NOMO-1 (cell line): ENCODE data around the gene FOXO3.
"Not testable (repeated sequence)": the region's sequence is repeated elsewhere in the genome, so short reads cannot be mapped to it uniquely, and the experiment has no call there.

Experiments
- DNase-seq, 2 experiments: peaks; one replicate each; lab custom pipeline; 2025; ENCODE audit not compliant: unreplicated experiment in 2 of 2; lab: John Stamatoyannopoulos, UW

Gene FOXO3

DNA sequence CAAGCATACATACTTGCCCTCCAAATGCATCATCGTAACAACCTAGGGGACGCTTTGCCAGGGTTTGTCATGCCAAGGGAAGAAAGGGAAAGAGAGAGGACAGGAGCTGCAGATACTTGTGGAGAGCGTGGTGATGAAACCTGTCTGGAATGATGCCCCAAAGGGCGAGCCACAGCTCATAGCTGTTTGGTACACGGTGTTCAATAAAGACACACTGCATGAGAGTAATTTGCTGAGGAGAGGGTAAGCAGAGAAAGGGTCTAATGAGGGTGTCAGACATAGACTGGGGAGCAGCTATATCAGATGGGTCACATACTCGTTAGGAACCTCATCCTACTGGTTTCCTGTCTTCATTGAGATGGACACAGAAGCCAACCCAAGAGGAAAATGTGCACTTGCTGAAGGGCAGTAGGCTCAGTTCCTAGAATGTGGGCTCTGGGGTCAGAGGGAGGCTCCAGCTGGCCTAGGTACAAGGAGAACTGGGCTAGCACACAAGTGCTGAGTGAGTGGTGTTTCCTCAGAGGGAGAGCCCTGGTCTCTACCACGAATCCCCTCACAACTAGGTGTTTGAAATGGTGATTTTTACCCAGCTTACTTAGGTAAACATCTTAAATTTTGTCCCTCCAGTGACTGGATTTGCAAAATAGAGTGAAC, 5.2 kb upstream of the FOXO3 start:
- DNase-seq = no peak

GRCh38 chr6:108556250-108556649, 4.5 kb upstream of the FOXO3 start:
- peak in 1 of 2 experiments; percentile 40 for DNase-seq

DNA sequence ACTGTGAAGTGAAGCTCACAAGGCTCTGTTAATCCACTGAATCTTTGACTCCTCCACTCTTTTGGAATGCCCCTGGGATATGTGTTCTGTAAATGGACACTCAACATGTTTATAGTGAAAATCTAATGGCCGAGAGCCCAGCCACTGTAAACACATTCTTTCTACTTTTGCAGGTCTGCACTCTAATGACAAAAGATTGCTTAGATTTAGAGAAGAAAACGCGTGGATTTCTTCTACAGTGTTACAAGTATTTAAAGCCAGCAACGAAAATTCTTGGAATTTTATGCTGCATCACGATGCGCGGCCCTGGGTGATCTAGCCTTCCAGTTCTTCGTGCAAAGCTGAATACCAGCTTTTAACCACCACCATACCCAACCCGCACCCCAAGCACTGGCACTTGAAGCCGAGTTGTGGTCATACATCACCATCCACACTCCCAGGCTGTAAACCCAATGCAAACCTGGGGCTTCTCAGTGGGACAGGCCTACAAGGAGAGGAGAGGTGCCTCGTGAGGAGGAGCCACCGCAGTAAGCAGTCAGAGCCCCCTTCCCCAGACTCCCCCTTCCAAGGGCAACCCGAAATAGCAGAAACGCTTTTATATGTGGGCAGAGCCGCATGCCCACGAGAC, 3.7 kb upstream of the FOXO3 start:
- no peak for DNase-seq

- peak; percentile 60 to 65 for DNase-seq
Observed at GRCh38 chr6:108557494-108558371, 3.0 kb upstream of the FOXO3 start.

DNA sequence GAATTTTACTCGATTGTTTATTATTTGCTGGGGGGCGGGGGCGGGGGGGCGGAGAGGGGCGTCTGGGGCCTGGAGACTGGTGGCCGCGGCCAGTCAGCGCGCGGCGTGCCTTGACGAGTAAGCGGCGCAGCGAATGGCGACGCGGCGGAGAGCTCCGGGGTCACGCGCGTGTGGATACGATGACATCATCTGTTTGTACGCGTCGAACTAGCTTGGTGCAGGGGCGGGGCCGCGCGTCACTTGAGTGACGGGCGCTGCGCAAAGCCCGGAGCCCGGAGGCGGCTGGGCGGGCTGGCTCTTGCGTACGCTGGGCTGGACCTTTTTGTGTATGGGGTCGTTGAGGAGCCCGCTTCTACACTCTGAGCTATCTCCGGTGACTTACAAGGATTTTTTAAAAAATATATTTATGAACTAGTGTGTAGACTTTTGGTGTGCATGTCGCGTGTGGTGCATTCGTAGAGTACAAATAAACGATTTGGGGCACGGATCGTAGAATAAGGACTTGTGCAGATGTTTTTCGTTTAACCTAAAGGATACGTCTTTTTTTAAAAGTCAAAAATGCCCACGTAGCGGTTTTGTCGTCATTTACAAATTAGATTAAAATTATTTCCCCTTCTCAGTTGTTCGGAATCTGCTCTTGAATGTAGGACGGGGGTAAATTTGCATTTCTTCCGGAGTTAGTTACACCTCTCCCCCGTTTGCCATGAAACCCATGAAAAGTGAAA, 2.2 kb upstream of the FOXO3 start:
- DNase-seq = peak; percentile 96 to 97

- DNase-seq = peak; percentile 82 to 91
Observed at GRCh38 chr6:108559097-108559883, 1.4 kb upstream of the FOXO3 start.

DNA sequence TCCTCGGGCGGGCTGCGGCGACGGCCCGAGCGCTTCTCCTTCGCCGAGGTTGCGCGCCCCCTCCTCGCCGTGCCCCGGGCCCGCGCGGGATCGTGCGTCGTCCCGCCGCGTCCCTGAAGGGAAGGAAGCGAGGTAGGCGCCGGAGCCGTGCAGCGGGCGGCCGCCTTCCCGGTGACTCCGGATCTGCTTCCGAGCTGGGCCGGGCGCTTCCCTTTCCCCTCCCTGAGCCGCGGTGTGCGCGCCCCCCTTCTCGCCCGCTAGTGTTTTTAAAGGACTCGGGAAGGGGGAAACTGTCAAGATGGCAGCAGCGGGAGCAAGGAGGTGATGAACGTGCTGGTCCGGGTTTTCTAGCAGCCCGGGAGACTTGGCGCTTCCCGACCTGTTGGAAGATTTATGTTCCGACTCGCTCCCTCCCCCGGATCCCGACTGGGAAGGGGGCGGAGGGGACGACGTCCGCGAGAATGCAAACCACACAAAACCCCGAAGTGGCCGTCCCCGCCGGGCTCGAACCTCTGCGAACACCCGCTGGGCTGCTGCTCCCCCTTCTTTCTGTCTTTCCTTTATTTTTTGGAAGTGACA, 744 bp upstream of the FOXO3 start:
- peak; percentile 39 to 47 for DNase-seq

DNA sequence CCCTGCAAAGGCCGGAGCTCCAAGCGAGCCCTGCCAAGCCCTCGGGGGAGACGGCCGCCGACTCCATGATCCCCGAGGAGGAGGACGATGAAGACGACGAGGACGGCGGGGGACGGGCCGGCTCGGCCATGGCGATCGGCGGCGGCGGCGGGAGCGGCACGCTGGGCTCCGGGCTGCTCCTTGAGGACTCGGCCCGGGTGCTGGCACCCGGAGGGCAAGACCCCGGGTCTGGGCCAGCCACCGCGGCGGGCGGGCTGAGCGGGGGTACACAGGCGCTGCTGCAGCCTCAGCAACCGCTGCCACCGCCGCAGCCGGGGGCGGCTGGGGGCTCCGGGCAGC, 561 bp downstream of the FOXO3 start:
- DNase-seq = not testable (repeated sequence)

DNA sequence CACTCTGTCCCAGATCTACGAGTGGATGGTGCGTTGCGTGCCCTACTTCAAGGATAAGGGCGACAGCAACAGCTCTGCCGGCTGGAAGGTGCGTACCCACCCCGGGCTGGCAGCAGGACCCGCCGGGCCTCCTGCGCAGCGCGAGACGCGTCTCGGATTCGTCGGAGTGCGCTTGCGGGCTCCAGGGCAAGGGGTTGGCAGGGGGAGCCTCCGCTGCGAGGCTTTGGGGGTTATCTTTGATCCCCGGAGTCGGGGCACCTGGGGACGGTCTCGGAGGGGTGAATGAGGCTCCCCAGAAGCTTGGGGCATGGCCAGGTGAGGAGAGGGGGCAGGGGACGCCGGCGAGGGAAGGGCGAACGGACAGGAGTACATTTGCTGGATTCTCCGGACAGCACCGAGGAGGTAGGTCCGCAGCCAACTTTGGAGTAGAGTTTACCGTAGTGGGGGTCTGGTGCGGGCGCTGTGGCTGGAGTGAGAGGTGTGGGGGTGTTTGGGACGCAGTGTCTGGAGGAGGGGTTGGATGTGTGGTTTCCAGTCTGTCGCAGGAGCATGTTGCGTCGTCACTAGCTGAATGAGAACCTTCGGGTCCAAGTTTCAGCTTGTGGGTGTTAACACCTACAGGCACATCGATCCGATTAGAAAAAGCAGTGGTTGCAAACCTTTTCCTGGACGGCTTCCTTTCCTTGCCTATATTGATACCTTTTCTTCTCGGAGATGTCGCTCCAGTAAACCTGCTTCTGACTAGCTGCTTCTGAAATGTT, 1.2 kb downstream of the FOXO3 start:
- DNase-seq = no peak

- peak in 1 of 2 experiments; percentile 28 for DNase-seq
Observed at GRCh38 chr6:108562503-108562993, 1.8 kb downstream of the FOXO3 start.

DNA sequence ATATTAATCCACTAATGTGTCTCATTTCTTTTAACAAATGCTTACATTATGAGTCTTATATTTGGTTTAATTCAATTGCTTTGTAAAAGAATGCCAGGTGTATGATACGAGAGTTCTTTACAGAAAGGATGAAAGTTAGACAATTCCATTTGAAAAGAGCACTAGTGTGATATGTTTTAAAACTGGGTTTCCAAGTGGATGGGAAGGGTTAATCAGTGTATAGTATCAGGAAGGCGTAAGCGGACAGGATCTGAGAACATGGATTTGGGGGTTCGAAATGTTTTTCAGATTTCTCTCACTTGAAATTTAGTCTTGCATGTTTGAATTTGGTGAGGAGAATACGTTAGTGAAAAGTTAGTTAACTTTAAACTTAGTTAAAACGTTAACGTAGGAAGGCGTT, 2.6 kb downstream of the FOXO3 start:
- no peak for DNase-seq

DNA sequence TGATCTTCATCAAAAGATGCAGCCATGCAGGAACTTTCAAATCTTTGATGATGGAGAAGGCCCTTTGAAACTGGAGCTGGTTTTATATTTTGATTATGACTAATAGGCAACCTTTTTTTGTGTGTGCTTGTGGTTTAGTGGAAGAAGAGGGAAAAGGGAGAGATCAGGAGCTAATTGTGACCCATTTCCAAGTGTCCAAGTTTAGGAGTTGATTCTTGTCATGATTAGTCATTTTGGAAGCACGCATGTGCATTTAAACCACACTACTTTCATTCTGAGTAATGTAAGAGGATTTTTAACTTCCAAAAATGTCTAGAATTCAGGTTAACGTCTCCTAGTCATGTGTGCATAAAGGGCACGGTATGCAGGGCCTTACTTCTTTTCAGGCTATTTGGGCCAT, 3.5 kb downstream of the FOXO3 start:
- DNase-seq = no peak

- DNase-seq = peak; percentile 60 to 83
Observed at GRCh38 chr6:108565091-108565766, 4.5 kb downstream of the FOXO3 start.

DNA sequence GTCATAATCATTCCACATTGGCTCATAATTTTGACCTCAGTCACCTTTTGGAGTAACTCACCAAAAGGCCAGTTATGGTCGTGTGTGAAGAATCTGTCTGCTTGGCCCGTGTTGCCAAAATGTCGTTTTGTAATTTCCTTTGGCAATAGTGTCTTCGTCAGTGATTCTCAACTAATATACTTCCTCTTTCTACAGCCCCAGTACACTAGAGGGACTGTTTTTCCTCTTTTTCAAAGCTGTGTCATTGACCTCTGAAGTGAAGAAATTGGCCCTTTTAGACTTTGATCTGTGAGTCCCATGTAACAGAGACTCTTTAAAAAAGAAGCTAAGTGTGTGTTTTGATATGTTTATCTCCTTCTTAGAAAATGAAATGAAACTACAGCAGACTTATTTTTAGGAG, 5.2 kb downstream of the FOXO3 start:
- peak; percentile 93 to 99 for DNase-seq

DNA sequence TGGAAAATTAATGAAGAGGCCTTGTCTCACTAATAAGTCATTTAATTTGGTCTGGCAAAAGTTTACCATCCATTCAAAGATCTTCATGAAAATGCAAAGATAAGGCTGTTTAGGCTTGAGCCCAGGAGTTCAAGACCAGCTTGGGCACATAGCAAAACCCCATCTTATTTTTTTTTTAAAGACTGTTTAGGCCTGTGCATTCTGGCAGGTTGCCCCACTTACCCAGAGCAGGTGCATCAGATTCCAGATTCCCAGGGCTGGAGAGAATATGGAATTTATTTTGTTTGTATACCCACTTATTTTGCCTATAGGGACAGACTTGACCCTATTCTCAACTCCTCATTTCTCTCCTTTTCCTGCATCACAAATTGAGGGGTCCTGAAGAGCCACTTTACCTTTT, 5.7 kb downstream of the FOXO3 start:
- no peak for DNase-seq

GRCh38 chr6:108568101-108568500, 7.4 kb downstream of the FOXO3 start:
- no peak for DNase-seq

GRCh38 chr6:108568551-108569305, 8.0 kb downstream of the FOXO3 start:
- no peak for DNase-seq

GRCh38 chr6:108570517-108570916, 9.8 kb downstream of the FOXO3 start:
- no peak for DNase-seq
